Activated B cell treated with CpG ODN at 0.5 μM for 24 hours (primary cell): ENCODE data around the gene PPP6C. TPM values are rescaled to one million over a fixed set of nuclear protein-coding genes. Genes with fewer than 3 reads are reported as not detected.

Source experiments
- ATAC-seq: fragments of 200-7000 bp; cut with Tn5 transposase; one replicate; pipeline ENCODE4 v1.10.0; 2021; ENCODE audit warnings: low read depth, mild to moderate bottlenecking, moderate library complexity
- CTCF ChIA-PET: fragments of 350-600 bp; sonication (Branson Sonifier 250); formaldehyde crosslinking; loops from one replicate; lab custom pipeline; 2021; ENCODE audit warnings: antibody characterized with exemption; lab: Charles Lee
- POLR2A ChIA-PET: fragments of 350-600 bp; sonication (Branson Sonifier 250); formaldehyde crosslinking; loops from one replicate; lab custom pipeline; 2021; ENCODE audit warnings: antibody characterized with exemption; lab: Charles Lee
- DNase-seq: peaks from one replicate; pipeline ENCODE4 v3.0.0; 2022
- H3K27ac Mint-ChIP-seq: one replicate; pipeline ENCODE4 v1.8.0; 2020; ENCODE audit warnings: mixed read lengths
- H3K27me3 Mint-ChIP-seq: one replicate; pipeline ENCODE4 v1.8.0; 2021; ENCODE audit warnings: mixed read lengths
- H3K36me3 Mint-ChIP-seq: one replicate; pipeline ENCODE4 v1.8.0; 2021; ENCODE audit warnings: low read depth, mixed read lengths
- H3K4me1 Mint-ChIP-seq: one replicate; pipeline ENCODE4 v1.8.0; 2021; ENCODE audit warnings: mixed read lengths
- H3K4me3 Mint-ChIP-seq: one replicate; pipeline ENCODE4 v1.8.0; 2020; ENCODE audit warnings: mild to moderate bottlenecking, mixed read lengths
- H3K9me3 Mint-ChIP-seq: one replicate; pipeline ENCODE4 v1.8.0; 2020; ENCODE audit warnings: mixed read lengths
- CTCF ChIP-seq: fragments of 200-600 bp; IDR thresholded peaks from one replicate; pipeline ENCODE4 v1.8.0; 2022; ENCODE audit warnings: antibody characterized with exemption, mild to moderate bottlenecking
- intact Hi-C: fragments of 100-400 bp; cut with micrococcal nuclease; formaldehyde crosslinking; loops from one replicate; pipeline ENCODE4 v1.15.1; 2024
- total RNA-seq: library from RNA; stranded (reverse); gene quantifications from 2 replicates; pipeline ENCODE4 v1.2.3, GENCODE V29; 2022

The PPP6C gene
- total RNA-seq, 1 donor from 2014 or later: 41.2 TPM

DNA sequence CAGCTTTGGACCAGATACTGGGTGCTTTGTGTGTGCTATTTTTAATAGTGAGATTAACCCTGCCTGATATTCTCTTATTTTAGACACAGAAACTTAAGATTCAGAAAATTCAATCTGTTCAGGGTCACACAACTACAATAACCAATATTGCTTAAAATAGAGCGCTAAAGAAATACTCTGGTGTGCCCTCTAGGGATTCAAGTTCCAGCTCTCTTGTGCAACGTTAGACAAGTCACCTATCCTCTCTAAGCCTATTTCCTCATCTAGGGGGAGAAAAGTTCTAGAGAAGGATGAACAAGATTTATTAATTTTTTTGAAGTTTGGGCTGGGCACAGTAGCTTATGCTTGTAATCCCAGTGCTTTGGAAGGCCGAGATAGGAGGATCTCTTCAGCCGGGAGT, 44.2 kb downstream of the PPP6C start:
- no peak for DNase-seq
- ChIA-PET POLR2A (no interaction called here), CTCF (no interaction called here)
- Mint-ChIP-seq H3K4me3 (no peak overlapping the region), H3K27me3 (no peaks in the 10 kb centered on the region), H3K9me3 (no peaks in the 10 kb centered on the region), H3K36me3 (peaks cover 15% of the 10 kb centered on the region), H3K4me1 (peaks cover 19% of the 10 kb centered on the region), H3K27ac (no peak overlapping the region)
- intact Hi-C loops: loop anchor here (10.0 kb wide), 1 partner anchor 229 kb away; no protein-coding TSS in a partner anchor
- no peak for TF ChIP-seq CTCF
- ATAC-seq: no peak

DNA sequence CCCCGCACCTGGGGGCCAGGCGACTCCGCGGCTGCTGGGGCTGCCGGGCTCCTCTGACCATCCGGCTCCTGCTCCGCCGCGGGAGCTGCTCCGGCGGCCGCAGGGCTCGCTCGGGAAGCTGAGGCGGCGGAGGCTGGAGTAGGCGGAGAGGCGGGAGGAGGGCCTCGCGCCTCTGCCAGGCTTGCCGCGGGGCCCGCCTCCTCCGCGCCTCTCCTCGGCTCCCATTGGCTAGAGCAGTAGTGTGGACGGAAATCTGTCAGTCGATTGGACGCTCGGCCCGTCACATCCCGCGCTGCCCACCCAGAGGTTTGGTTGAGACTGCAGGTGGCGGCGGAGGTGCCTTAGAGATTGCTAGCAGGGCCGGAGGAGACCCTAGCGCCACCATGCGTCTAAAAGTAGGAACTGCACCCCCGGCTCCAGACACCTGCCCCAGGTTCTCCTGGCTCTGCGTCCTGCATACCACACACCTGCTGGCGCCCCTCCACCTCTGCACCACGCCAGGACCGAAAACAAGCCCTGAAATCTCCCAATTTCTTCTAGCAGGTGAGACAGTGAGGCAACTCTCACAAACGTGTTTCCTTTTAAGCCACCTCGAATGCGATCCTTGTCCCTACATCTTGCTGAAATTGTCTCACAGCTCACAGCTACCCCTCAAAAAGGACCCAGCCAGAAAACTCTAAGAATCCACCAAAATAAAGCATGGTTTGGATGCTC, 46.1 kb downstream of the PPP6C start, which contains the start of gene SCAI:
TSS of gene SCAI (minus strand) at position 152 of the 714 bp plus-strand sequence. CDS start at position 61, 91 bp downstream.
- no peaks in the 10 kb centered on the region for H3K9me3 Mint-ChIP-seq
- peak; percentile 91 for TF ChIP-seq CTCF
- peak; percentile 99 for ATAC-seq
- DNase-seq: peak; percentile 90
- ChIA-PET POLR2A (interaction anchor here (0.6 to 1.5 kb wide), 7 partner anchors 17 to 281 kb away, joined by 3 to 12 read pairs (median 4); partner anchors contain the start of genes ARPC5L, GOLGA1 and RPL35), CTCF (interaction anchor here (1.0 to 3.8 kb wide), 4 partner anchors 10 to 372 kb away, joined by 3 to 18 read pairs (median 5); partner anchors contain the start of genes NR6A1 and WDR38)
- H3K36me3 Mint-ChIP-seq: peaks cover 14% of the 10 kb centered on the region
- H3K4me3 Mint-ChIP-seq: peak within 1 kb of the TSS; percentile 92
- H3K27ac Mint-ChIP-seq: peak within 1 kb of the TSS; percentile 36
- intact Hi-C loops: loop anchor here (1.0 to 10.0 kb wide), 9 partner anchors 17 to 372 kb away; partner anchors contain the start of genes GAPVD1, GOLGA1, HSPA5 and NR6A1
- H3K27me3 Mint-ChIP-seq: no peaks in the 10 kb centered on the region
- peaks cover 22% of the 10 kb centered on the region for H3K4me1 Mint-ChIP-seq

DNA sequence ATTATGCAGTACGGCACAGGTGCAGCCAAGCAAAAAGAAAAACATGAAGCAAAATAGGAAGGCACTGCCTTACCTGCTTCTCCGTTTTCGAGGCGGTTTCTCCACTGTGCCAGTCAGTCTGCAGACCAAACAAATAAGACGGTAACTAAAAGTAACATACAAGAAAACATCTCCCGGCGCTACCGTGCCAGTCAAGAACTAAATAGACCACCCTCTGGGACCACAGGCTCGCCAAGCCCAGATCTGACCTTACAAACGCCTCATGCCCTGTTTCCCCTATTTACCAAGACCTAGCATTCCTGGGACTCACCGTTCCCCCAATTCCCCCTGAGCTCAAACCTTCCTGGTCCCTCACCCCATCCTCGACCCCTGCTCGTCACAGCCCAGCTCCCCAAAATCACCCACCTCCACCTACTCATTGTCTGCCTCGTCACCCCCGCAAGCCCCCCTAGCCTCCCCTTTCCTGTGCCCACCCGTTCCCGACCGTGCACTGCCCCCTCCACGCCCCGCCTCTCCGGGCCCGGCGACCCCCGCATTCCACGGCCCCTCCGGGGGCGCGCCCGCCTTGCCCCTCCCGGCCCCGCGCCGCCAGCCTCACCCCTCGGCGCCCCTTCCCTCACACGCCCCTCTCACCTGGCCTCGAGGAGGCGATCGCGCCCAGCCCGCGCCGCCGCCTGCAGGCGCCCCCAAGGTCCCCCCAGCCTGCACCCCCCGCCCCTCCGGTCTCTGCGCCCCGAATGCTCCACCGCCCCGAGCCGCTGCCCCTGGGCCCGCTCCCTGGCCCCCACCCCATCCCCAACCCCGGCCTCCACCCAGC, 46.8 kb downstream of the PPP6C start:
- intact Hi-C loops: loop anchor here (1.0 to 10.0 kb wide), 9 partner anchors 16 to 371 kb away; partner anchors contain the start of genes GAPVD1, GOLGA1, HSPA5 and NR6A1
- DNase-seq (peak; percentile 15), ATAC-seq (peak; percentile 15)
- Mint-ChIP-seq H3K4me3 (peak overlapping the region; percentile 92), H3K27me3 (no peaks in the 10 kb centered on the region), H3K9me3 (no peaks in the 10 kb centered on the region), H3K27ac (peak overlapping the region; percentile 36), H3K4me1 (peaks cover 22% of the 10 kb centered on the region), H3K36me3 (peaks cover 12% of the 10 kb centered on the region)
- ChIA-PET POLR2A (interaction anchor here (0.7 to 1.5 kb wide), 5 partner anchors 18 to 281 kb away, joined by 3 to 12 read pairs (median 4); partner anchors contain the start of genes ARPC5L, GOLGA1, HSPA5 and RPL35), CTCF (interaction anchor here (2.9 to 3.8 kb wide), 2 partner anchors 290 to 371 kb away, joined by 7 to 18 read pairs; partner anchors contain the start of genes NR6A1 and WDR38)
- TF ChIP-seq CTCF: no peak

GRCh38 chr9:125141751-125142150, 47.9 kb downstream of the PPP6C start:
- Mint-ChIP-seq H3K4me1 (peaks cover 22% of the 10 kb centered on the region), H3K27me3 (no peaks in the 10 kb centered on the region), H3K36me3 (peaks cover 12% of the 10 kb centered on the region), H3K4me3 (peak overlapping the region; percentile 92), H3K9me3 (no peaks in the 10 kb centered on the region), H3K27ac (no peak overlapping the region)
- ATAC-seq (no peak), DNase-seq (no peak)
- POLR2A ChIA-PET: interaction anchor here (0.5 to 1.1 kb wide), 2 partner anchors 100 to 249 kb away, joined by 3 to 5 read pairs; partner anchors contain the start of gene HSPA5
- intact Hi-C loops: loop anchor here (2.0 to 10.0 kb wide), 2 partner anchors 119 to 233 kb away; partner anchors contain the start of gene GAPVD1
- CTCF ChIA-PET: interaction anchor here (2.9 to 3.8 kb wide), 2 partner anchors 289 to 370 kb away, joined by 7 to 18 read pairs; partner anchors contain the start of genes NR6A1 and WDR38
- no peak for TF ChIP-seq CTCF
